Parietal lobe (tissue), 1 donor: ENCODE measurements around the gene OR52E1. TPM values are rescaled to one million over a fixed set of nuclear protein-coding genes. Genes with fewer than 3 reads are reported as not detected.

Experiments
- total RNA-seq: library from RNA; depleted of rRNA; stranded (reverse); fragments of >200 nt; gene quantifications from one replicate; pipeline ENCODE4 v1.2.3, GENCODE V29; 2014

Gene OR52E1
- not detected for total RNA-seq

DNA sequence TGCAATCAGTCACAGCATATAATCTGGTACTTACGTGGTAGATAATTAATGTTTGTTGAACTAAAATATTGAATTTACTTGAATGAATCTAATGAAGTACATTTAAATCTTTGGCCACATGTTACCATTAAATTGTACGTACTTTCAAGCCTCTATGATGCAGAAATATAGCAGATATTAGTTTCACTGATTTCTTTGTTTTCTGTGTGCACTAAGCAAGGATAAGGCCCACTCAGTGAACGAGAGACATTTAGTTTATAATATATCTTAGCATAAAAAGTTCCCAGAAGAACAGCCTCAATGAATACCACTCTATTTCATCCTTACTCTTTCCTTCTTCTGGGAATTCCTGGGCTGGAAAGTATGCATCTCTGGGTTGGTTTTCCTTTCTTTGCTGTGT lies at the start of gene OR52E1:
OR52E1 (plus strand) TSS at position 301 of the 400 bp plus-strand sequence.

GRCh38 chr11:5046226-5046625 lies 23.1 kb upstream of the OR52E1 start, which contains the start of gene OR52J3:
Gene OR52J3, plus strand, starts transcription at chr11:5046526. Its CDS starts 0 bp downstream, at chr11:5046526.

GRCh38 chr11:5059391-5059790 lies 10.0 kb upstream of the OR52E1 start, which contains the start of gene OR52E2:
Gene OR52E2, minus strand, starts transcription at chr11:5059627. Its CDS starts 0 bp downstream, at chr11:5059627.

Other genes starting within 250 kb of the OR52E1 start
- not detected for gene OR51F2, start 248.3 kb upstream of the OR52E1 start, total RNA-seq
- not detected for gene OR51S1, start 220.4 kb upstream of the OR52E1 start, total RNA-seq
- not detected for gene OR51T1, start 187.7 kb upstream of the OR52E1 start, total RNA-seq
- not detected for gene OR51A7, start 165.8 kb upstream of the OR52E1 start, total RNA-seq
- not detected for gene OR51G2, start 150.2 kb upstream of the OR52E1 start, total RNA-seq
- not detected for gene OR51G1, start 145.2 kb upstream of the OR52E1 start, total RNA-seq
- not detected for gene OR51A4, start 122.0 kb upstream of the OR52E1 start, total RNA-seq
- not detected for gene OR51A2, start 113.9 kb upstream of the OR52E1 start, total RNA-seq
- gene OR51L1, start 74.7 kb upstream of the OR52E1 start, total RNA-seq: not detected
- not detected for gene OR52J3, start 23.0 kb upstream of the OR52E1 start, total RNA-seq
- not detected for gene OR52E2, start 9.9 kb upstream of the OR52E1 start, total RNA-seq
- not detected for gene OR52A5, start 68.8 kb downstream of the OR52E1 start, total RNA-seq
- gene OR52A1, start 85.2 kb downstream of the OR52E1 start, total RNA-seq: not detected
- gene OR51V1, start 131.1 kb downstream of the OR52E1 start, total RNA-seq: not detected
- gene HBB, start 157.5 kb downstream of the OR52E1 start, total RNA-seq: 141 TPM
- gene HBD, start 164.9 kb downstream of the OR52E1 start, total RNA-seq: not detected
- 0.63 TPM for gene HBG1, start 180.3 kb downstream of the OR52E1 start, total RNA-seq
- gene HBG2, start 185.2 kb downstream of the OR52E1 start, total RNA-seq: 464 TPM
- gene HBE1, start 200.4 kb downstream of the OR52E1 start, total RNA-seq: 3.8 TPM
- 0.94 TPM for gene OR51B4, start 232.4 kb downstream of the OR52E1 start, total RNA-seq